Left cardiac atrium (tissue), 2 donors: ENCODE results near the gene GCNT1. TPM values are rescaled to one million over a fixed set of nuclear protein-coding genes. Genes with fewer than 3 reads are reported as not detected.

Experiments
- total RNA-seq, 2 donors: library from RNA; stranded (reverse); fragmentation: NEBNext Ultra II Directional; extraction: Animal tissue kit (Norgen Biotek cat#: 25700); gene quantifications; one replicate each; pipeline ENCODE4 v1.2.1, GENCODE V29; 2021
- donor health status: DM: no; HTN: yes; CAD: no; lungs with severe emphysema.
- donor health status: DM: yes; HTN: yes; CAD: no.

The GCNT1 gene
- total RNA-seq, 2 donors from 2014 or later, result 4.3 to 8.4 TPM

Other genes starting within 250 kb of the GCNT1 start
- gene RFK, start 64.8 kb upstream of the GCNT1 start, total RNA-seq, result 10 to 100 TPM; 18.3 to 23.3 TPM